SU-DHL-6 (cell line): ENCODE data around the gene LAPTM4A.

Experiments used
- H2AFZ ChIP-seq: fragments of 200-600 bp; sonication (generic); 2 replicates; pipeline ENCODE4 v1.6.1; 2014; ENCODE audit warnings: low read depth, mild to moderate bottlenecking, moderate library complexity, mixed read lengths, antibody characterized with exemption, low read length; ENCODE audit not compliant: severe bottlenecking
- H3F3A ChIP-seq: fragments of 200-600 bp; shearing (Covaris generic); 2 replicates; pipeline ENCODE4 v1.6.0; 2016; ENCODE audit warnings: antibody characterized with exemption, mild to moderate bottlenecking; ENCODE audit not compliant: insufficient read depth
- H3K27ac ChIP-seq: fragments of 200-600 bp; sonication (generic); 2 replicates; pipeline ENCODE4 v1.5.1; 2016; ENCODE audit warnings: low read depth, mild to moderate bottlenecking, low read length, moderate library complexity, mixed read lengths
- H3K27me3 ChIP-seq: fragments of 200-600 bp; sonication (generic), shearing (Covaris generic); 2 replicates; pipeline ENCODE4 v1.6.0; 2014; ENCODE audit warnings: mild to moderate bottlenecking, low read length
- H3K36me3 ChIP-seq: fragments of 200-600 bp; sonication (generic); 2 replicates; pipeline ENCODE4 v1.6.1; 2014; ENCODE audit warnings: mild to moderate bottlenecking, low read length, mixed read lengths
- H3K4me2 ChIP-seq: fragments of 300-600, 200-600 bp; shearing (Covaris generic), sonication (generic); 2 replicates; pipeline ENCODE4 v1.6.0; 2014; ENCODE audit warnings: low read length, low read depth, mild to moderate bottlenecking; ENCODE audit not compliant: poor library complexity, severe bottlenecking
- H3K4me3 ChIP-seq: fragments of 200-600 bp; sonication (generic); 2 replicates; pipeline ENCODE4 v1.5.1; 2014; ENCODE audit warnings: antibody characterized with exemption, low read length, mild to moderate bottlenecking, mixed read lengths; ENCODE audit not compliant: insufficient read depth, poor library complexity, severe bottlenecking
- H3K79me2 ChIP-seq: fragments of 200-600 bp; sonication (generic); 2 replicates; pipeline ENCODE4 v1.6.1; 2014; ENCODE audit warnings: mild to moderate bottlenecking, low read length, moderate library complexity; ENCODE audit not compliant: insufficient read depth
- H3K9ac ChIP-seq: fragments of 200-600 bp; sonication (generic); 2 replicates; pipeline ENCODE4 v1.7.0; 2014; ENCODE audit warnings: mild to moderate bottlenecking, low read length
- H3K9me2 ChIP-seq: fragments of 200-600 bp; sonication (generic); replicated peaks from 2 replicates; pipeline ENCODE4 v1.6.1; 2014; ENCODE audit warnings: low read length; ENCODE audit not compliant: insufficient read depth
- H3K9me3 ChIP-seq: fragments of 200-600 bp; sonication (generic); 2 replicates; pipeline ENCODE4 v1.6.1; 2014; ENCODE audit warnings: low read length, mixed read lengths; ENCODE audit not compliant: insufficient read depth
- H4K20me1 ChIP-seq: fragments of 200-600 bp; sonication (generic); 2 replicates; pipeline ENCODE4 v1.6.1; 2014; ENCODE audit warnings: low read depth, mild to moderate bottlenecking, antibody characterized with exemption, low read length, moderate library complexity, mixed read lengths
- CTCF ChIP-seq: fragments of 200-600 bp; sonication (generic); IDR thresholded peaks from one replicate; pipeline ENCODE4 v1.5.1; 2017; ENCODE audit warnings: antibody characterized with exemption, mild to moderate bottlenecking, low read length, moderate library complexity; ENCODE audit not compliant: insufficient read depth, poor library complexity, severe bottlenecking
- EZH2phosphoT487 ChIP-seq: fragments of 200-600 bp; sonication (generic), shearing (Covaris generic); conservative IDR thresholded peaks from 2 replicates; pipeline ENCODE4 v1.6.1; 2018; ENCODE audit warnings: mild to moderate bottlenecking, antibody characterized with exemption, low read length, moderate library complexity, mixed read lengths

The LAPTM4A gene

GRCh38 chr2:20079546-20080115 is 28.2 kb upstream of the LAPTM4A start:
- no peaks in the 10 kb centered on the region for H3K27me3 ChIP-seq
- H3K4me3 ChIP-seq: no peak overlapping the region
- no peak overlapping the region for H3K4me2 ChIP-seq
- H2AFZ ChIP-seq: no peak overlapping the region
- no peaks in the 10 kb centered on the region for H4K20me1 ChIP-seq
- H3K36me3 ChIP-seq: no peaks in the 10 kb centered on the region
- no peaks in the 10 kb centered on the region for H3F3A ChIP-seq
- no peaks in the 10 kb centered on the region for H3K9me2 ChIP-seq
- TF ChIP-seq CTCF (no peak), EZH2phosphoT487 (no peak)
- no peaks in the 10 kb centered on the region for H3K79me2 ChIP-seq
- no peak overlapping the region for H3K9ac ChIP-seq
- no peaks in the 10 kb centered on the region for H3K9me3 ChIP-seq
- no peak overlapping the region for H3K27ac ChIP-seq

GRCh38 chr2:20077411-20077940 is 26.0 kb upstream of the LAPTM4A start:
- H3K9me2 ChIP-seq: no peaks in the 10 kb centered on the region
- H3K4me3 ChIP-seq: no peak overlapping the region
- no peaks in the 10 kb centered on the region for H3F3A ChIP-seq
- H2AFZ ChIP-seq: no peak overlapping the region
- no peaks in the 10 kb centered on the region for H4K20me1 ChIP-seq
- H3K27ac ChIP-seq: no peak overlapping the region
- H3K27me3 ChIP-seq: no peaks in the 10 kb centered on the region
- H3K9me3 ChIP-seq: no peaks in the 10 kb centered on the region
- TF ChIP-seq CTCF: no peak
- H3K9ac ChIP-seq: no peak overlapping the region
- H3K36me3 ChIP-seq: no peaks in the 10 kb centered on the region
- no peaks in the 10 kb centered on the region for H3K79me2 ChIP-seq
- no peak overlapping the region for H3K4me2 ChIP-seq

- no peaks in the 10 kb centered on the region for H3K36me3 ChIP-seq
- H3K9me3 ChIP-seq: no peaks in the 10 kb centered on the region
- no peaks in the 10 kb centered on the region for H3K9me2 ChIP-seq
- no peak overlapping the region for H3K4me3 ChIP-seq
- no peak overlapping the region for H3K27ac ChIP-seq
- no peaks in the 10 kb centered on the region for H3K79me2 ChIP-seq
- H3K9ac ChIP-seq: no peak overlapping the region
- H3K27me3 ChIP-seq: no peaks in the 10 kb centered on the region
- H3K4me2 ChIP-seq: no peak overlapping the region
- no peaks in the 10 kb centered on the region for H3F3A ChIP-seq
- no peaks in the 10 kb centered on the region for H4K20me1 ChIP-seq
- H2AFZ ChIP-seq: no peak overlapping the region
- no peak for TF ChIP-seq EZH2phosphoT487
- no peak for TF ChIP-seq CTCF
These were observed 25.3 kb upstream of the LAPTM4A start for GRCh38 chr2:20076757-20077156.
